NCI-H1436 (cell line): ENCODE results near the gene NUP160.
"Not testable (repeated sequence)": the region's sequence is repeated elsewhere in the genome, so short reads cannot be mapped to it uniquely, and the experiment has no call there.

Source experiments
- DNase-seq: peaks from one replicate; lab custom pipeline; 2025; lab: John Stamatoyannopoulos, UW

The NUP160 gene

GRCh38 chr11:47791774-47792430 lies 56.2 kb downstream of the NUP160 start:
- DNase-seq = no peak

- DNase-seq = not testable (repeated sequence)
These were observed 58.1 kb downstream of the NUP160 start for GRCh38 chr11:47790017-47790416.

DNA sequence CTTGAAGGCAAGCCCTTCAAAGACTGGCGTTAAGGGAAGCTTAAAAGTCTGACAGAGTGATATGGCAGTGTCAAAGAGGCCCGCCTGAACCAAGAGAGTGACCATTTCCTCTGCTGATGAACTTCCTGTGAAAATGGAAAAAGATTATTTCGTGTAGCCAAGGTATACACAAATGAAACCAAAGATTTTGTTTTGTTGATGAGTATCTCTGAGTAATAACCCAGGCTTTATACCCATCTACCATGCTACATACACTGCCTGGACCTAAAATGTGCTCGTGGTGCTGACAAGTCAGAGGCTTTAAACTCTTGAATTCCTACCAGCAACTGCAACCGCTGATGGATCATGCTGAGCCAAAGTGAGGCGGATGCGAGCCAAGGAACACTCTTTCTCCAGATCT lies 60.0 kb downstream of the NUP160 start:
- DNase-seq = no peak

- peak; percentile 20 for DNase-seq
These were observed 61.8 kb downstream of the NUP160 start for GRCh38 chr11:47786373-47786772.

GRCh38 chr11:47784785-47785381 lies 63.3 kb downstream of the NUP160 start:
- DNase-seq = peak; percentile 69

DNA sequence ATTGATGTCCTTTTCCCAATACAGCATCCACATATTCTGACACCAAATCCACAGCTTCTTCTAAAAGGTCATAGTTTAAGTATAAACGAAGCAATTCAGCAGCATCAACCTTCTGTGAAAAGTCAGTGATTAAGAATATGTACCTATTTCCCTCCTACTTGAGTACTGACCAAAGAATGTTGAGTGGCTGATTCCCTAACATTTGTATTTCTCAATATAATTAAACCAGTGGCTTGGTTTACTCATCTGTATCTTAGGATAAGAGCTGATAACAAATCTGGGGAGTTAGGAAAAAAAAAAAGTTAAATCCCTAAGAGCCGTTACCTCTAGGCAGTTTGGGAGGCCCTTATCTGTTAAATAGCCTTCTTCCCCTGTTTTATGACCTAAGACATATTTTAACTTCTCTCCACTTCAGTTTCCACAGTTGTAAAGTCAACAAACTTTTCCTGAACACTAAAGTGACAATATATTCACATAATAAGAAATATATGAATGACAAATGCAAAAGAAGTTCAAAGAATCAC lies 65.0 kb downstream of the NUP160 start:
- no peak for DNase-seq

- DNase-seq = no peak
These were observed 69.2 kb downstream of the NUP160 start for GRCh38 chr11:47778878-47779483.

GRCh38 chr11:47775240-47775869 lies 72.8 kb downstream of the NUP160 start:
- DNase-seq = no peak

DNA sequence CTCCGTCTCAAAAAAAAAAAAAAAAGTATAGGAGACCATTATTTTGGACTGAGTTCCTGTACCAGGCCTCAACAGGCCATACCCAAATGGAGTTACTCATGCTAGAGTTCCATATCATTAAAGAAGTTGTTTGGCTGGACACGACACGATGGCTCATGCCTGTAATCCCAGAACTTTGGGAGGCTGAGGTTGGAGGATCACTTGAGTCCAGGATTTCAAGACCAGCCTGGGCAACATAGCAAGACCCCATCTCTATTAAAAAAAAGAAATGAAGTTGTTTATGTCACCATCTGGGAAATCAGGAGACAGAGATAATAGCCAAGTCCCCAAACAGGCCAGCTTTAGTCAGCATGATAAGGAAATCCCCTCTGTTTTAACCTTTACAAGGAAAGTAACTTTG lies 74.3 kb downstream of the NUP160 start:
- no peak for DNase-seq

DNA sequence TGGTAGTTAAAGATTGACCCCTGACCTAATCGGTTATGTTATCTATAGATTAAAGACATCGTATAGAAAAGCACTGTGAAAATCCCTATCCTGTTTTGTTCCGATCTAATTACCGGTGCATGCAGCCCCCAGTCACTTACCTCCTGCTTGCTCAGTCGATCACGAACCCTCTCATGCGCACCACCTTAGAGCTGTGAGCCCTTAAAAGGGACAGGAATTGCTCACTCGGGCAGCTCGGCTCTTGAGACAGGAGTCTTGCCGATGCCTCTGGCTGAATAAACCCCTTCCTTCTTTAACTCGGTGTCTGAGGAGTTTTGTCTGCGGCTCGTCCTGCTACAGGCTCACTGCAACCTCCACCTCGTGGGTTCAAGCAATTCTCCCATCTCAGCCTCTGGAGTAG lies 78.6 kb downstream of the NUP160 start:
- not testable (repeated sequence) for DNase-seq

GRCh38 chr11:47768101-47768612 lies 80.0 kb downstream of the NUP160 start:
- peak; percentile 82 for DNase-seq

DNA sequence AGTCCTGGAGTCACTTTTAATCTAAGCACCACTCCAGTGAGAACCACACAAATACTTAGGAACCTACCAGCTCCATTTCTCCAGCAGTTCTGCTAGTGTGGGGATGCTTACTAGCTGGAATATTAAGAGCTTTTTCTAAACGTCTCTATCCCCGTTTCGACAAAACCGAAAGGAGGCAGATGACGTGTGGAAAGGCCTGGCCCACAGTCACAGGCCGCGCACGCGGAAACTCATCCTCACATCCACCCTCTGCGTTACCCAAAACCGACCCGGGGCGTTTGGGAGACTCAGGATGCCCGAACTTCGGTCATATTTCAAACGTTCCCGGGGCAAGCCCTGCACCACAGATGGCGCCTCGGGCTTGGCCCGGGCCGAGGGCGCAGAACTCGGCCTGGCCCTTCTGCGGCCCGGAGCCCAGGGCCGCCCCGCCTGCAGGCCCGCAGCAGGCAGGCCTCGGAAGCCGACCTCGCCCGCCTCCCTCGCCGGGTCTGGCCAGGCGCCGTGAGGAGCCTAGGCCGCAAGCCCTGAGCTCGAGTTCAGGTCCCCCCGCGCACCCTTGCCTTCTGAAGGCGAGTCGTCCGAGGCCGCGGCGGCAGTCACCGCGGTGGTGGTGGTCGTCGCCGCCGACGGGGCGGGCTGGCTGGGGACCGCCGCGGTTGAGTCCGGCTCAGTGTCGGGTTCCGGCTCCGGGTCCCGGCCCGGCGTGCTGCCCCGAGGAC lies 81.5 kb downstream of the NUP160 start:
- peak; percentile 20 for DNase-seq

- DNase-seq = no peak
These were observed 83.1 kb downstream of the NUP160 start for GRCh38 chr11:47765086-47765485.

- not testable (repeated sequence) for DNase-seq
These were observed 88.9 kb downstream of the NUP160 start for GRCh38 chr11:47759291-47759690.

GRCh38 chr11:47756208-47756607 lies 91.9 kb downstream of the NUP160 start:
- no peak for DNase-seq

DNA sequence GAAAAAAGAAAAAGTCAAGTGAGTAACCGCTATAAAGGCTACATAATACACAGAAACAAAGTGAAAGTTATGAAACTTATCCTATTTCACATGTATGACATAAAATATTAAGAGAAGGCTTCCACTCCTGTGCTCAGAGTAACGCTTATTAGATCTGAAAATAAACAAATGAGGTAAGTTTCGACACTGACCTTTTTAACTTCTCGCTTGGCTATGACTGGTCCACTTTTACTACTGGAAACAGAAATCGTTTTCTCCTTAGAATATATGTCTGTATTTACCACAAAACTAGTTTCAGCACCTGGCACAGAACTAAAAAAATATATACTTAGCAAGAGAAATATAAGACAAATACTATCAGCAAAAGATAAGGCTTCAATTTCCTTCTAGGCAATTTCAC lies 97.4 kb downstream of the NUP160 start:
- DNase-seq = no peak

- not testable (repeated sequence) for DNase-seq
These were observed 105.7 kb downstream of the NUP160 start for GRCh38 chr11:47742494-47742893.

GRCh38 chr11:47737817-47738216 lies 110.3 kb downstream of the NUP160 start:
- DNase-seq = not testable (repeated sequence)

- no peak for DNase-seq
These were observed 115.9 kb downstream of the NUP160 start for GRCh38 chr11:47732271-47732670.

DNA sequence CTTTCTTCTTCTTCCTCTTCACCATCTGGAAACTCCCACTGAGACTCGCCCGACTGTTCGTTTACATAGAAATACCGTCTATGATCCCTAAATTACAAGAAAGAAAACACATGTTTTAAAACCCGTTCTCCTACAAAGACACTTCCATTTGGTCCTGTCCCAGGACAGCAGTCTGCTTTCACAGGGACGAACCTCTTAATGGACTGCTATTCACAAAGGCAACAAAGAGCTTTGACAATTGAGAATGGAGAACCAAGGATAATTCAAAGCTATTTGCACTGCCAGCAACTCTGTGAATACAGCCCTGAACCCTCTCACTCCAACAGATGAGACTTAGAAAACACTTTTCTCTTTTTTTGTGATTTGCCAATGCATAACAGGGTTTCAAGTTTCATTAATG lies 116.7 kb downstream of the NUP160 start:
- DNase-seq = no peak
